DOHH2 (cell line): ENCODE results near the gene STX8.

Source experiments
- CTCF ChIP-seq: fragments of 200-600 bp; sonication (generic); IDR thresholded peaks from one replicate; pipeline ENCODE4 v1.5.1; 2014; ENCODE audit warnings: antibody characterized with exemption, mild to moderate bottlenecking, low read depth, low read length; ENCODE audit not compliant: poor library complexity, severe bottlenecking
- EZH2phosphoT487 ChIP-seq: fragments of 200-600 bp; sonication (generic); IDR thresholded peaks from 2 replicates; pipeline ENCODE4 v1.6.1; 2017; ENCODE audit warnings: borderline replicate concordance, mild to moderate bottlenecking, antibody characterized with exemption, low read length, moderate library complexity, mixed read lengths

GRCh38 chr17:9537177-9537776, 38.3 kb downstream of the STX8 start:
- TF ChIP-seq CTCF: no peak
- no peak for TF ChIP-seq EZH2phosphoT487
